Medulla oblongata (tissue), 1 donor: ENCODE results near the gene RTL5.

Source experiments
- DNase-seq: peaks from one replicate; pipeline ENCODE4 v3.0.0-alpha.2; 2015; ENCODE audit errors: extremely low spot score

The RTL5 gene

GRCh38 chrX:72110051-72110875 is 21.5 kb downstream of the RTL5 start:
- no peak for DNase-seq

- DNase-seq = no peak
These were observed 23.0 kb downstream of the RTL5 start for GRCh38 chrX:72108666-72109065.

GRCh38 chrX:72107841-72108595 is 23.7 kb downstream of the RTL5 start:
- no peak for DNase-seq

GRCh38 chrX:72107320-72107719 is 24.4 kb downstream of the RTL5 start:
- no peak for DNase-seq

GRCh38 chrX:72105436-72105835 is 26.3 kb downstream of the RTL5 start:
- no peak for DNase-seq

- no peak for DNase-seq
These were observed 29.0 kb downstream of the RTL5 start for GRCh38 chrX:72102760-72103159.

GRCh38 chrX:72102126-72102525 is 29.6 kb downstream of the RTL5 start:
- DNase-seq = no peak

- DNase-seq = no peak
These were observed 30.1 kb downstream of the RTL5 start for GRCh38 chrX:72101597-72102037.

GRCh38 chrX:72100824-72101351 is 30.8 kb downstream of the RTL5 start:
- peak; percentile 30 for DNase-seq

- no peak for DNase-seq
These were observed 31.5 kb downstream of the RTL5 start for GRCh38 chrX:72100051-72100755.

- no peak for DNase-seq
These were observed 34.6 kb downstream of the RTL5 start for GRCh38 chrX:72097098-72097497.

GRCh38 chrX:72095370-72095769 is 36.3 kb downstream of the RTL5 start:
- DNase-seq = no peak

GRCh38 chrX:72094894-72095293 is 36.8 kb downstream of the RTL5 start:
- no peak for DNase-seq

GRCh38 chrX:72089254-72089653 is 42.5 kb downstream of the RTL5 start:
- DNase-seq = no peak

- no peak for DNase-seq
These were observed 43.0 kb downstream of the RTL5 start for GRCh38 chrX:72088761-72089160.

- no peak for DNase-seq
These were observed 44.7 kb downstream of the RTL5 start for GRCh38 chrX:72086995-72087394.

GRCh38 chrX:72084114-72084513 is 47.6 kb downstream of the RTL5 start:
- no peak for DNase-seq

- DNase-seq = no peak
These were observed 48.4 kb downstream of the RTL5 start for GRCh38 chrX:72083291-72083690.

GRCh38 chrX:72081605-72082320 is 50.0 kb downstream of the RTL5 start:
- DNase-seq = no peak

GRCh38 chrX:72080800-72081199 is 50.9 kb downstream of the RTL5 start:
- no peak for DNase-seq

- no peak for DNase-seq
These were observed 51.6 kb downstream of the RTL5 start for GRCh38 chrX:72080150-72080549.

GRCh38 chrX:72079607-72080006 is 52.1 kb downstream of the RTL5 start:
- no peak for DNase-seq
